NCI-H748 (cell line): ENCODE measurements around the gene ZNF19.
"Not testable (repeated sequence)": the region's sequence is repeated elsewhere in the genome, so short reads cannot be mapped to it uniquely, and the experiment has no call there.

Experiments used
- DNase-seq: peaks from one replicate; lab custom pipeline; 2025; ENCODE audit not compliant: unreplicated experiment; lab: John Stamatoyannopoulos, UW

The ZNF19 gene

GRCh38 chr16:71489122-71489521 is at the start of gene ZNF19:
ZNF19 (minus strand) TSS chr16:71489324; CDS start chr16:71482114, 7,210 bp downstream.
- DNase-seq, result no peak

GRCh38 chr16:71537643-71538042 is 48.5 kb upstream of the ZNF19 start:
- DNase-seq, result peak; percentile 47

GRCh38 chr16:71536752-71537499 is 47.8 kb upstream of the ZNF19 start:
- no peak for DNase-seq

GRCh38 chr16:71532366-71532765 is 43.2 kb upstream of the ZNF19 start:
- DNase-seq, result no peak

GRCh38 chr16:71528863-71529262 is 39.7 kb upstream of the ZNF19 start:
- no peak for DNase-seq

GRCh38 chr16:71528257-71528656 is 39.1 kb upstream of the ZNF19 start:
- DNase-seq, result no peak

- DNase-seq, result peak; percentile 37
Measured at GRCh38 chr16:71526111-71526631, 37.0 kb upstream of the ZNF19 start, which contains the start of gene CHST4. CHST4 (plus strand) TSS chr16:71526426; CDS start chr16:71536678, 10,252 bp downstream.

- no peak for DNase-seq
Measured at GRCh38 chr16:71524566-71525553, 35.7 kb upstream of the ZNF19 start.

- DNase-seq, result no peak
Measured at GRCh38 chr16:71520550-71520949, 31.4 kb upstream of the ZNF19 start.

GRCh38 chr16:71515026-71515425 is 25.9 kb upstream of the ZNF19 start:
- DNase-seq, result no peak

GRCh38 chr16:71514476-71514875 is 25.4 kb upstream of the ZNF19 start:
- no peak for DNase-seq

GRCh38 chr16:71513302-71513701 is 24.2 kb upstream of the ZNF19 start:
- no peak for DNase-seq

- no peak for DNase-seq
Measured at GRCh38 chr16:71507061-71507460, 17.9 kb upstream of the ZNF19 start.

- DNase-seq, result no peak
Measured at GRCh38 chr16:71504901-71505300, 15.8 kb upstream of the ZNF19 start.

GRCh38 chr16:71504051-71504450 is 14.9 kb upstream of the ZNF19 start:
- not testable (repeated sequence) for DNase-seq

- DNase-seq, result no peak
Measured at GRCh38 chr16:71501547-71501946, 12.4 kb upstream of the ZNF19 start.

- DNase-seq, result no peak
Measured at GRCh38 chr16:71500964-71501363, 11.8 kb upstream of the ZNF19 start.

- DNase-seq, result peak; percentile 46
Measured at GRCh38 chr16:71499775-71500364, 10.7 kb upstream of the ZNF19 start.

- DNase-seq, result no peak
Measured at GRCh38 chr16:71498031-71498430, 8.9 kb upstream of the ZNF19 start.

GRCh38 chr16:71493213-71493612 is 4.1 kb upstream of the ZNF19 start:
- no peak for DNase-seq

- DNase-seq, result no peak
Measured at GRCh38 chr16:71492786-71493185, 3.7 kb upstream of the ZNF19 start.
